Lower leg skin (tissue), 3 donors: ENCODE measurements around the gene TAGLN3.

ENCODE experiments used
- CTCF ChIP-seq, 3 donors: fragments of 450-650 bp; IDR thresholded peaks; one replicate each; pipeline ENCODE4 v1.5.1; 2016; ENCODE audit warnings: antibody characterized with exemption in 3 of 3, mild to moderate bottlenecking in 3 of 3, moderate library complexity in 2 of 3
- POLR2A ChIP-seq, 2 donors: fragments of 450-650 bp; IDR thresholded peaks; one replicate each; pipeline ENCODE4 v1.6.1; 2016 to 2017; ENCODE audit warnings: antibody characterized with exemption in 2 of 2, mild to moderate bottlenecking in 1 of 2, moderate library complexity in 1 of 2

- TF ChIP-seq CTCF (IDR thresholded peaks at IDR 0.05), result no peak
- no peak for TF ChIP-seq POLR2A (IDR thresholded peaks at IDR 0.05)
These were observed 15.0 kb downstream of the TAGLN3 start for GRCh38 chr3:112013784-112014143.
